Peyer's patch (tissue), 4 donors: ENCODE measurements around the gene CST1.
"Not testable (repeated sequence)": the region's sequence is repeated elsewhere in the genome, so short reads cannot be mapped to it uniquely, and the experiment has no call there.

Experiments used
- POLR2A ChIP-seq, 2 donors: fragments of 450-650 bp; IDR thresholded peaks; one replicate each; pipeline ENCODE4 v1.5.1; 2017; ENCODE audit warnings: antibody characterized with exemption in 2 of 2, mild to moderate bottlenecking in 2 of 2, moderate library complexity in 2 of 2
- TF ChIP-seq, protein P1 (sequence below), 6 experiments: fragments of 450-650 bp in 4 of 6; fragments of 200-600 bp in 2 of 6; sonication (generic) in 1 of 6; IDR thresholded peaks; one replicate each; pipeline ENCODE4 v1.5.1; 2017 to 2019; ENCODE audit warnings: antibody characterized with exemption in 6 of 6, mild to moderate bottlenecking in 3 of 6, moderate library complexity in 1 of 6

DNA sequence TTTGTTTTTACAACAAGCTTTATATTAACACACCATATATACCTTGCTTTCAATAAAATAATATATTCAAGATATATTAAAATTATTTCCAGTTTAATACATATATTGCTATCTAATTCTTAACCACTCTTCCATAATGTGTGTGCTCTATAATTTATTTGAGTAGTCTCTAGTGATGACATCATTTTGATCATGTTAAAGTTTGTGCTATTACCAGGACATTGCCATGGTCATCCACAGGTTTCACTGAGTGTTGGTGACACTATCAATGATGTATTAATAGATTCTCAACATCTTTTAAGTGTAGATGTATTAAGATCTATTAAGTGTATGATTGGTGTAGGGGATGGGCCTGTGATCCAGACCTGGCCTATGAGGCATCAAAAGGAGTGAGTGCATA, 17.8 kb upstream of the CST1 start:
- TF ChIP-seq POLR2A (IDR thresholded peaks at IDR 0.05): not testable (repeated sequence)
- TF ChIP-seq, protein P1, sequence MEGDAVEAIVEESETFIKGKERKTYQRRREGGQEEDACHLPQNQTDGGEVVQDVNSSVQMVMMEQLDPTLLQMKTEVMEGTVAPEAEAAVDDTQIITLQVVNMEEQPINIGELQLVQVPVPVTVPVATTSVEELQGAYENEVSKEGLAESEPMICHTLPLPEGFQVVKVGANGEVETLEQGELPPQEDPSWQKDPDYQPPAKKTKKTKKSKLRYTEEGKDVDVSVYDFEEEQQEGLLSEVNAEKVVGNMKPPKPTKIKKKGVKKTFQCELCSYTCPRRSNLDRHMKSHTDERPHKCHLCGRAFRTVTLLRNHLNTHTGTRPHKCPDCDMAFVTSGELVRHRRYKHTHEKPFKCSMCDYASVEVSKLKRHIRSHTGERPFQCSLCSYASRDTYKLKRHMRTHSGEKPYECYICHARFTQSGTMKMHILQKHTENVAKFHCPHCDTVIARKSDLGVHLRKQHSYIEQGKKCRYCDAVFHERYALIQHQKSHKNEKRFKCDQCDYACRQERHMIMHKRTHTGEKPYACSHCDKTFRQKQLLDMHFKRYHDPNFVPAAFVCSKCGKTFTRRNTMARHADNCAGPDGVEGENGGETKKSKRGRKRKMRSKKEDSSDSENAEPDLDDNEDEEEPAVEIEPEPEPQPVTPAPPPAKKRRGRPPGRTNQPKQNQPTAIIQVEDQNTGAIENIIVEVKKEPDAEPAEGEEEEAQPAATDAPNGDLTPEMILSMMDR (IDR thresholded peaks at IDR 0.05): not testable (repeated sequence)
